KOPT-K1 (cell line): ENCODE data around the gene SLC40A1.
"Not testable (repeated sequence)": the region's sequence is repeated elsewhere in the genome, so short reads cannot be mapped to it uniquely, and the experiment has no call there.

Experiments used
- H3K27ac ChIP-seq: fragments of 200-600 bp; sonication (generic); 2 replicates; pipeline ENCODE4 v1.5.1; 2016; ENCODE audit warnings: antibody characterized with exemption, mild to moderate bottlenecking, low read depth, low read length; ENCODE audit not compliant: poor library complexity, severe bottlenecking
- H3K36me3 ChIP-seq: fragments of 200-600 bp; sonication (generic); 2 replicates; pipeline ENCODE4 v1.5.1; 2017; ENCODE audit warnings: antibody characterized with exemption, mild to moderate bottlenecking, low read length, moderate library complexity; ENCODE audit not compliant: insufficient read depth
- H3K9me3 ChIP-seq: fragments of 200-600 bp; sonication (generic); 2 replicates; pipeline ENCODE4 v1.5.1; 2017; ENCODE audit warnings: antibody characterized with exemption, low read length, mild to moderate bottlenecking; ENCODE audit not compliant: insufficient read depth, poor library complexity, severe bottlenecking

Gene SLC40A1

GRCh38 chr2:189609423-189609816 lies 28.8 kb upstream of the SLC40A1 start:
- no peak overlapping the region for H3K27ac ChIP-seq
- no peaks in the 10 kb centered on the region for H3K9me3 ChIP-seq
- no peaks in the 10 kb centered on the region for H3K36me3 ChIP-seq

GRCh38 chr2:189608795-189609422 lies 28.3 kb upstream of the SLC40A1 start:
- Histone ChIP-seq H3K9me3 (no peaks in the 10 kb centered on the region), H3K36me3 (no peaks in the 10 kb centered on the region), H3K27ac (no peak overlapping the region)

- Histone ChIP-seq H3K27ac (no peak overlapping the region), H3K9me3 (no peaks in the 10 kb centered on the region), H3K36me3 (no peaks in the 10 kb centered on the region)
Observed at GRCh38 chr2:189608170-189608569, 27.6 kb upstream of the SLC40A1 start.

GRCh38 chr2:189602233-189602632 lies 21.6 kb upstream of the SLC40A1 start:
- H3K27ac ChIP-seq = no peak overlapping the region
- no peaks in the 10 kb centered on the region for H3K9me3 ChIP-seq
- no peaks in the 10 kb centered on the region for H3K36me3 ChIP-seq

GRCh38 chr2:189601652-189602051 lies 21.1 kb upstream of the SLC40A1 start:
- not testable (repeated sequence) for H3K9me3 ChIP-seq, H3K27ac ChIP-seq

GRCh38 chr2:189601043-189601442 lies 20.5 kb upstream of the SLC40A1 start:
- Histone ChIP-seq H3K36me3 (no peaks in the 10 kb centered on the region), H3K9me3 (no peaks in the 10 kb centered on the region), H3K27ac (no peak overlapping the region)

More at GRCh38 chr2:189601652-189602051, 21.1 kb upstream of the SLC40A1 start:
- not testable (repeated sequence) for H3K36me3 ChIP-seq

- no peaks in the 10 kb centered on the region for H3K36me3 ChIP-seq
- H3K9me3 ChIP-seq = no peaks in the 10 kb centered on the region
- H3K27ac ChIP-seq = no peak overlapping the region
Observed at GRCh38 chr2:189599245-189599644, 18.7 kb upstream of the SLC40A1 start.

- Histone ChIP-seq H3K9me3 (no peaks in the 10 kb centered on the region), H3K27ac (no peak overlapping the region), H3K36me3 (no peaks in the 10 kb centered on the region)
Observed at GRCh38 chr2:189595417-189595816, 14.8 kb upstream of the SLC40A1 start.

GRCh38 chr2:189594305-189594704 lies 13.7 kb upstream of the SLC40A1 start:
- Histone ChIP-seq H3K9me3 (no peaks in the 10 kb centered on the region), H3K27ac (no peak overlapping the region), H3K36me3 (no peaks in the 10 kb centered on the region)

- Histone ChIP-seq H3K9me3 (no peaks in the 10 kb centered on the region), H3K27ac (no peak overlapping the region), H3K36me3 (no peaks in the 10 kb centered on the region)
Observed at GRCh38 chr2:189593115-189593514, 12.5 kb upstream of the SLC40A1 start.

GRCh38 chr2:189592353-189592984 lies 11.9 kb upstream of the SLC40A1 start:
- Histone ChIP-seq H3K27ac (no peak overlapping the region), H3K36me3 (no peaks in the 10 kb centered on the region), H3K9me3 (no peaks in the 10 kb centered on the region)

GRCh38 chr2:189587780-189588179 lies 7.2 kb upstream of the SLC40A1 start:
- no peaks in the 10 kb centered on the region for H3K36me3 ChIP-seq
- H3K27ac ChIP-seq = no peak overlapping the region
- no peaks in the 10 kb centered on the region for H3K9me3 ChIP-seq

GRCh38 chr2:189585226-189585756 lies 4.7 kb upstream of the SLC40A1 start:
- H3K36me3 ChIP-seq = no peaks in the 10 kb centered on the region
- H3K9me3 ChIP-seq = no peaks in the 10 kb centered on the region
- H3K27ac ChIP-seq = no peak overlapping the region

- H3K27ac ChIP-seq = no peak overlapping the region
- H3K9me3 ChIP-seq = no peaks in the 10 kb centered on the region
- H3K36me3 ChIP-seq = no peaks in the 10 kb centered on the region
Observed at GRCh38 chr2:189584686-189585085, 4.1 kb upstream of the SLC40A1 start.

GRCh38 chr2:189583227-189584198 lies 2.9 kb upstream of the SLC40A1 start:
- Histone ChIP-seq H3K9me3 (no peaks in the 10 kb centered on the region), H3K36me3 (no peaks in the 10 kb centered on the region), H3K27ac (no peak overlapping the region)
